Heart left ventricle (tissue), 16 donors: ENCODE data around the gene PNPO. TPM values are rescaled to one million over a fixed set of nuclear protein-coding genes. Genes with fewer than 3 reads are reported as not detected.

Source experiments
- ATAC-seq, 4 donors: fragments of 200-7000 bp; cut with Tn5 transposase; one replicate each; pipeline ENCODE4 v1.9.1; 2020 to 2022; ENCODE audit warnings: moderate library complexity in 4 of 4, mild to moderate bottlenecking in 3 of 4, moderate number of reproducible peaks in 1 of 4
- DNase-seq, 5 donors: peaks; one replicate each; pipeline ENCODE4 v3.0.0-alpha.2; 2020
- H3K27ac ChIP-seq, 12 donors: fragments of 200-600 bp; sonication (generic) in 4 of 12; one replicate each; pipeline versions ENCODE4 v1.5.0 to v1.8.0; 2016 to 2022; ENCODE audit warnings: mild to moderate bottlenecking in 2 of 12
- H3K27me3 ChIP-seq, 9 donors: fragments of 200-600 bp; sonication (generic) in 2 of 9; one replicate each; pipeline versions ENCODE4 v1.5.1 to v1.8.0; 2016 to 2022; ENCODE audit warnings: mild to moderate bottlenecking in 3 of 9
- H3K36me3 ChIP-seq, 9 donors: fragments of 200-600 bp; sonication (generic) in 2 of 9; one replicate each; pipeline versions ENCODE4 v1.5.0 to v1.8.0; 2018 to 2022; ENCODE audit warnings: mild to moderate bottlenecking in 2 of 9
- H3K4me1 ChIP-seq, 12 donors: fragments of 200-600 bp; sonication (generic) in 4 of 12; one replicate each; pipeline versions ENCODE4 v1.5.0 to v1.8.0; 2016 to 2022; ENCODE audit warnings: mild to moderate bottlenecking in 3 of 12
- H3K4me3 ChIP-seq, 12 donors: fragments of 200-600 bp; sonication (generic) in 4 of 12; one replicate each; pipeline versions ENCODE4 v1.5.0 to v1.8.0; 2017 to 2022; ENCODE audit warnings: mild to moderate bottlenecking in 9 of 12, moderate library complexity in 4 of 12
- H3K9me3 ChIP-seq, 12 donors: fragments of 200-600 bp; sonication (generic) in 4 of 12; one replicate each; pipeline versions ENCODE4 v1.5.0 to v1.8.0; 2016 to 2022; ENCODE audit warnings: mild to moderate bottlenecking in 1 of 12
- CTCF ChIP-seq, 12 donors: fragments of 200-600 bp; sonication (generic) in 4 of 12; IDR thresholded peaks; one replicate each; pipeline versions ENCODE4 v1.5.0 to v1.8.0; 2018 to 2022; ENCODE audit warnings: antibody characterized with exemption in 12 of 12, mild to moderate bottlenecking in 5 of 12
- POLR2A ChIP-seq, 2 donors: fragments of 450-650 bp; IDR thresholded peaks; one replicate each; pipeline ENCODE4 v1.6.1; 2017; ENCODE audit warnings: antibody characterized with exemption in 2 of 2, mild to moderate bottlenecking in 2 of 2, moderate library complexity in 2 of 2
- WGBS, 4 donors: extraction: QIAGEN DNeasy Blood & Tissue Kit in 2 of 4; methylation state at CpG; one replicate each; pipeline versions ENCODE4 v1.1.5 to v1.1.7; 2013 to 2018; 5-methylcytosine and 5-hydroxymethylcytosine counted together
- intact Hi-C, 10 donors: fragments of 100-400 bp; cut with DNase I; formaldehyde crosslinking; loops; one replicate each; pipeline versions ENCODE4 v1.11.1 to v1.14.2; 2022
- polyA plus RNA-seq, 2 donors: library from polyadenylated mRNA; stranded (reverse); fragments of 200-250 nt; gene quantifications; one replicate each; pipeline ENCODE4 v1.2.3, GENCODE V29; 2013
- total RNA-seq, 9 donors: library from RNA; depleted of rRNA in 2 of 9; stranded (reverse); fragments of >200 nt in 2 of 9; fragmentation: NEBNext Ultra II Directional in 3 of 9; extraction: Animal tissue kit (Norgen Biotek cat#: 25700) in 3 of 9; gene quantifications; one replicate each; pipeline versions ENCODE4 v1.1.0 to v1.2.4, GENCODE V29; 2016 to 2023
- donor health status: ischemic (EF 13 %, LVEDD 7.1; RV severe dilation, severe dysfunction).
- donor health status: healthy with polysubstance abuse.
- donor health status: DM: no; HTN: yes; CAD: no.
- donor health status: DM: no; HTN: no; CAD: no.
- donor health status: ischemic (EF 25% LVEDD 6.9; RV normal size, moderate dysfunction).
- donor health status: ischemic (EF 25% LVEDD 5.7; RV mildly dilated, moderate dysfunction).
- donor health status: healthy.
- donor health status: DM: yes; HTN: yes; CAD: no.
- donor health status: ischemic (EF 35%, LVEDD 5.7; RV mildly dilated, moderate dysfunction).
- donor health status: nonischemic (EF 11% LVEDD 7.7; RV severe dilation, severe dysfunction).
- donor health status: DM: yes; HTN: yes; CAD: no.
- donor health status: PGD.
- donor health status: ischemic (EF 29% LVEDD 5.4; RV normal size, mild dysfunction).
- donor health status: nonischemic (EF 23%, LVEDD 6.1; RV moderate dilation, normal function).

The PNPO gene
- total and polyA plus RNA-seq, 11 donors, result 12.6 to 45.0 (median 29.7) TPM

- WGBS, 4 donors, result 0 to 1% (median 1%) methylated on average over 48 to 62 of the region's 62 CpGs
- Histone ChIP-seq H3K36me3 (peaks cover 0 to 30% (median 24%) of the 10 kb centered on the region in 9 donors), H3K27me3 (no peaks in the 10 kb centered on the region), H3K4me3 (peak within 1 kb of the TSS; percentile 80 to 98 (median 90)), H3K9me3 (no peaks in the 10 kb centered on the region), H3K27ac (peak within 1 kb of the TSS in 11 of 12 donors; percentile 31 to 90 (median 79)), H3K4me1 (peaks cover 0 to 24% (median 14%) of the 10 kb centered on the region in 12 donors)
- intact Hi-C loops, result loop anchor here (1.0 to 10.0 kb wide), 11 partner anchors 22 to 130 kb away; partner anchors contain the start of genes SCRN2 (in 8 of the 10) and SP2 (in 6 of the 10)
- TF ChIP-seq POLR2A (IDR thresholded peaks at IDR 0.05) (peak in 1 of 2 donors; percentile 65), CTCF (IDR thresholded peaks at IDR 0.05) (peak; percentile 95 to 99 (median 98))
- DNase-seq (peak; percentile 100), ATAC-seq (peak; percentile 99 to 100 (median 100))
Measured at GRCh38 chr17:47970725-47971499, 29.5 kb downstream of the PNPO start, which contains the start of gene CDK5RAP3. CDK5RAP3 (plus strand) TSS chr17:47971113; CDS start chr17:47971147, 34 bp downstream.

- Histone ChIP-seq H3K27ac (no peak overlapping the region), H3K9me3 (no peaks in the 10 kb centered on the region), H3K27me3 (no peaks in the 10 kb centered on the region), H3K4me1 (peaks cover 0 to 24% (median 12%) of the 10 kb centered on the region in 12 donors), H3K36me3 (peaks cover 0 to 57% (median 49%) of the 10 kb centered on the region in 9 donors), H3K4me3 (no peak overlapping the region)
- TF ChIP-seq CTCF (IDR thresholded peaks at IDR 0.05) (no peak), POLR2A (IDR thresholded peaks at IDR 0.05) (no peak)
- ATAC-seq (no peak), DNase-seq (no peak)
- WGBS, 4 donors, result 89 to 97% (median 92%) methylated on average over 8 of the region's 8 CpGs
- intact Hi-C loops, result loop anchor here in 5 of 10 donors (5.0 to 10.0 kb wide), 3 partner anchors 76 to 131 kb away; partner anchors contain the start of genes SCRN2 (in 5 of the 5) and SP2 (in 1 of the 5)
Measured at GRCh38 chr17:47973541-47973940, 32.2 kb downstream of the PNPO start.

- intact Hi-C loops, result loop anchor here in 2 of 10 donors (5.0 to 10.0 kb wide), 2 partner anchors 131 to 157 kb away; partner anchors contain the start of gene SCRN2 (in 1 of the 2)
- Histone ChIP-seq H3K27me3 (no peaks in the 10 kb centered on the region), H3K9me3 (no peaks in the 10 kb centered on the region), H3K4me3 (no peak overlapping the region), H3K36me3 (peaks cover 0 to 74% (median 66%) of the 10 kb centered on the region in 9 donors), H3K4me1 (peaks cover 0 to 21% (median 10%) of the 10 kb centered on the region in 12 donors), H3K27ac (no peak overlapping the region)
- WGBS, 4 donors, result 77 to 89% (median 84%) methylated on average over 15 of the region's 15 CpGs
- DNase-seq (no peak), ATAC-seq (no peak)
- TF ChIP-seq CTCF (IDR thresholded peaks at IDR 0.05), result no peak
- no peak for TF ChIP-seq POLR2A (IDR thresholded peaks at IDR 0.05)
Measured at GRCh38 chr17:47975189-47975822, 33.9 kb downstream of the PNPO start.
